Endodermal cell (in vitro differentiated cells): ENCODE data around the gene POLR2H. TPM values are rescaled to one million over a fixed set of nuclear protein-coding genes. Genes with fewer than 3 reads are reported as not detected.

ENCODE experiments used
- DNase-seq: peaks from one replicate; pipeline ENCODE4 v3.0.0-alpha.2; 2017
- H3K27ac ChIP-seq: 2 replicates; pipeline ENCODE4 v1.5.1; 2013; ENCODE audit warnings: mild to moderate bottlenecking, low read depth, low read length, moderate library complexity
- H3K27me3 ChIP-seq: 2 replicates; pipeline ENCODE4 v1.6.1; 2013; ENCODE audit warnings: mild to moderate bottlenecking, low read length, moderate library complexity; ENCODE audit not compliant: insufficient read depth, control insufficient read depth, poor library complexity, severe bottlenecking
- H3K36me3 ChIP-seq: 2 replicates; pipeline ENCODE4 v1.7.0; 2013; ENCODE audit warnings: mild to moderate bottlenecking, low read length, moderate library complexity; ENCODE audit not compliant: control insufficient read depth, insufficient read depth
- H3K4me1 ChIP-seq: one replicate; pipeline ENCODE4 v1.7.0; 2013; ENCODE audit warnings: low read length; ENCODE audit not compliant: control insufficient read depth, insufficient read depth
- H3K4me3 ChIP-seq: 2 replicates; pipeline ENCODE4 v1.5.1; 2013; ENCODE audit warnings: mild to moderate bottlenecking, low read length, moderate library complexity
- H3K9ac ChIP-seq: 2 replicates; pipeline ENCODE4 v1.6.1; 2013; ENCODE audit warnings: mild to moderate bottlenecking, low read length, moderate library complexity; ENCODE audit not compliant: poor library complexity, severe bottlenecking; ENCODE audit errors: extremely low read depth
- H3K9me3 ChIP-seq: 2 replicates; pipeline ENCODE4 v1.6.1; 2013; ENCODE audit warnings: mild to moderate bottlenecking, low read length, moderate library complexity; ENCODE audit not compliant: control insufficient read depth
- H3K27ac Mint-ChIP-seq: 2 replicates; pipeline ENCODE4 v1.8.0; 2020; ENCODE audit warnings: mixed read lengths
- H3K27me3 Mint-ChIP-seq: 2 replicates; pipeline ENCODE4 v1.8.0; 2021; ENCODE audit warnings: mild to moderate bottlenecking, mixed read lengths; ENCODE audit not compliant: insufficient read depth
- H3K36me3 Mint-ChIP-seq: 2 replicates; pipeline ENCODE4 v1.8.0; 2020; ENCODE audit warnings: low read depth, mixed read lengths
- H3K4me1 Mint-ChIP-seq: 2 replicates; pipeline ENCODE4 v1.8.0; 2020; ENCODE audit warnings: mixed read lengths
- H3K4me3 Mint-ChIP-seq: 2 replicates; pipeline ENCODE4 v1.8.0; 2020; ENCODE audit warnings: mild to moderate bottlenecking, moderate library complexity, mixed read lengths
- H3K9me3 Mint-ChIP-seq: 2 replicates; pipeline ENCODE4 v1.8.0; 2020; ENCODE audit warnings: mild to moderate bottlenecking, mixed read lengths
- WGBS, 2 experiments: methylation state at CpG; one replicate each; pipeline versions ENCODE4 v1.1.5 to v1.1.7; 2013; ENCODE audit warnings: missing lambda C conversion rate in 2 of 2, mixed read lengths in 1 of 2; ENCODE audit not compliant: insufficient coverage in 1 of 2, insufficient read length in 1 of 2; 5-methylcytosine and 5-hydroxymethylcytosine counted together
- total RNA-seq, 2 donors: library from RNA; stranded (reverse); fragmentation: NEBNext Ultra II Directional in 1 of 2; extraction: Animal tissue kit (Norgen Biotek cat#: 25700) in 1 of 2; gene quantifications; 2 replicates in 1 of 2; 3 replicates in 1 of 2; pipeline ENCODE4 v1.2.1, GENCODE V29; 2021
- TF ChIP-seq, protein P1 (sequence below): fragments of 200-600 bp; sonication (generic); conservative IDR thresholded peaks from 2 replicates; pipeline ENCODE4 v1.5.0; 2021; ENCODE audit warnings: antibody characterized with exemption, mild to moderate bottlenecking

POLR2H gene
- total RNA-seq, 2 donors from 2014 or later = 95.9 to 117 TPM

DNA sequence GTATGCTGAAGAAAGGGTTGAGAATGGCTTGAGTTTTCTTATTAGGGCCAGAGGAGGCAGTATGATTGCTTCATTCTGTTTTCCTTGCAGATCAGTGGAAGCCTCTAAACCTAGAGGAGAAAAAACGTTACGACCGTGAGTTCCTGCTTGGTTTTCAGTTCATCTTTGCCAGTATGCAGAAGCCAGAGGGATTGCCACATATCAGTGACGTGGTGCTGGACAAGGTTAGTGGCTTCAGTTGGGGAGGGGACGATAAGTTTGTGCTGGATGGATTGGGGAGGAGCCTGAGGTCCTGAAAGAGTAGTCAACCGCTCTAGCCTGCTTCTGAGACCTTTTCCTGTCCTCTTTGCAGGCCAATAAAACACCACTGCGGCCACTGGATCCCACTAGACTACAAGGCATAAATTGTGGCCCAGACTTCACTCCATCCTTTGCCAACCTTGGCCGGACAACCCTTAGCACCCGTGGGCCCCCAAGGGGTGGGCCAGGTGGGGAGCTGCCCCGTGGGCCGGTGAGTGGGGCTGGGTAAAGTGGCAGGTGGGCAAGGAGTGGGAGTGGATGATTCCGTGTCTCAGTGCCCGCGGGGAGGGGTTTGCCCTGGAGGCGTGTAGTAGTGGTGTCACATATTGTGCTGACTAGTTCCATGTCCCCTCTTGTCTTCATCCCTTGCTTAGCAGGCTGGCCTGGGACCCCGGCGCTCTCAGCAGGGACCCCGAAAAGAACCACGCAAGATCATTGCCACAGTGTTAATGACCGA, 38.6 kb upstream of the POLR2H start:
- H3K4me1 ChIP-seq = no peaks in the 10 kb centered on the region
- Mint-ChIP-seq H3K27me3 (no peaks in the 10 kb centered on the region), H3K9me3 (no peaks in the 10 kb centered on the region), H3K36me3 (peaks cover 86% of the 10 kb centered on the region), H3K27ac (peak overlapping the region; percentile 87), H3K4me3 (no peak overlapping the region), H3K4me1 (peaks cover 3% of the 10 kb centered on the region)
- TF ChIP-seq, protein P1, sequence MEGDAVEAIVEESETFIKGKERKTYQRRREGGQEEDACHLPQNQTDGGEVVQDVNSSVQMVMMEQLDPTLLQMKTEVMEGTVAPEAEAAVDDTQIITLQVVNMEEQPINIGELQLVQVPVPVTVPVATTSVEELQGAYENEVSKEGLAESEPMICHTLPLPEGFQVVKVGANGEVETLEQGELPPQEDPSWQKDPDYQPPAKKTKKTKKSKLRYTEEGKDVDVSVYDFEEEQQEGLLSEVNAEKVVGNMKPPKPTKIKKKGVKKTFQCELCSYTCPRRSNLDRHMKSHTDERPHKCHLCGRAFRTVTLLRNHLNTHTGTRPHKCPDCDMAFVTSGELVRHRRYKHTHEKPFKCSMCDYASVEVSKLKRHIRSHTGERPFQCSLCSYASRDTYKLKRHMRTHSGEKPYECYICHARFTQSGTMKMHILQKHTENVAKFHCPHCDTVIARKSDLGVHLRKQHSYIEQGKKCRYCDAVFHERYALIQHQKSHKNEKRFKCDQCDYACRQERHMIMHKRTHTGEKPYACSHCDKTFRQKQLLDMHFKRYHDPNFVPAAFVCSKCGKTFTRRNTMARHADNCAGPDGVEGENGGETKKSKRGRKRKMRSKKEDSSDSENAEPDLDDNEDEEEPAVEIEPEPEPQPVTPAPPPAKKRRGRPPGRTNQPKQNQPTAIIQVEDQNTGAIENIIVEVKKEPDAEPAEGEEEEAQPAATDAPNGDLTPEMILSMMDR = no peak
- DNase-seq = no peak
- H3K27ac ChIP-seq = no peak overlapping the region
- peaks cover 98% of the 10 kb centered on the region for H3K36me3 ChIP-seq
- no peaks in the 10 kb centered on the region for H3K9me3 ChIP-seq
- WGBS, 2 experiments = 93 to 95% methylated on average over 15 to 20 of the region's 20 CpGs
- H3K9ac ChIP-seq = no peak overlapping the region
- H3K4me3 ChIP-seq = no peak overlapping the region
- no peaks in the 10 kb centered on the region for H3K27me3 ChIP-seq

GRCh38 chr3:184323696-184324095, 37.8 kb upstream of the POLR2H start:
- H3K27me3 ChIP-seq = no peaks in the 10 kb centered on the region

DNA sequence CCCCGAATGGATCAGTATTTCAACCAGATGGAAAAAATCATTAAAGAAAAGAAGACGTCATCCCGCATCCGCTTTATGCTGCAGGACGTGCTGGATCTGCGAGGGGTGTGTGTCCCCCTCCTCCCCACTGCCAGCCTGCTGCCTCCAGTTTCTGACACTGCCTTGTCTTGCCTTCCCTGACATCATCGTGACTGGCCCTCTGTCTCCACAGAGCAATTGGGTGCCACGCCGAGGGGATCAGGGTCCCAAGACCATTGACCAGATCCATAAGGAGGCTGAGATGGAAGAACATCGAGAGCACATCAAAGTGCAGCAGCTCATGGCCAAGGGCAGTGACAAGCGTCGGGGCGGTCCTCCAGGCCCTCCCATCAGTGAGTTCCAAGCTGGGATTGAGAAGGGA, 36.2 kb upstream of the POLR2H start:
- Mint-ChIP-seq H3K36me3 (peaks cover 96% of the 10 kb centered on the region), H3K4me3 (no peak overlapping the region), H3K27ac (no peak overlapping the region), H3K27me3 (no peaks in the 10 kb centered on the region), H3K9me3 (no peaks in the 10 kb centered on the region), H3K4me1 (no peaks in the 10 kb centered on the region)
- TF ChIP-seq, protein P1 = no peak
- H3K9me3 ChIP-seq = no peaks in the 10 kb centered on the region
- peaks cover 100% of the 10 kb centered on the region for H3K36me3 ChIP-seq
- H3K4me1 ChIP-seq = no peaks in the 10 kb centered on the region
- no peak overlapping the region for H3K4me3 ChIP-seq
- no peak overlapping the region for H3K9ac ChIP-seq
- no peaks in the 10 kb centered on the region for H3K27me3 ChIP-seq
- DNase-seq = no peak
- H3K27ac ChIP-seq = no peak overlapping the region
- WGBS, 2 experiments = 95 to 100% methylated on average over 8 to 13 of the region's 13 CpGs

More at GRCh38 chr3:184323696-184324095, 37.8 kb upstream of the POLR2H start:
- H3K9me3 ChIP-seq = no peaks in the 10 kb centered on the region
- H3K4me3 ChIP-seq = no peak overlapping the region
- H3K4me1 ChIP-seq = no peaks in the 10 kb centered on the region
- peaks cover 99% of the 10 kb centered on the region for H3K36me3 ChIP-seq
- no peak for DNase-seq
- Mint-ChIP-seq H3K4me1 (no peaks in the 10 kb centered on the region), H3K27ac (peak overlapping the region; percentile 64), H3K9me3 (no peaks in the 10 kb centered on the region), H3K4me3 (no peak overlapping the region), H3K36me3 (peaks cover 91% of the 10 kb centered on the region), H3K27me3 (no peaks in the 10 kb centered on the region)
- TF ChIP-seq, protein P1 = no peak
- H3K9ac ChIP-seq = no peak overlapping the region
- 95 to 97% methylated on average over 8 of the region's 8 CpGs for WGBS, 2 experiments
- H3K27ac ChIP-seq = no peak overlapping the region
